Smooth muscle cell (in vitro differentiated cells): ENCODE results near the gene PTPN9. TPM values are rescaled to one million over a fixed set of nuclear protein-coding genes. Genes with fewer than 3 reads are reported as not detected.

Source experiments
- DNase-seq: peaks from one replicate; lab custom pipeline; 2025; ENCODE audit not compliant: unreplicated experiment; lab: John Stamatoyannopoulos, UW
- H2AFZ ChIP-seq: fragments of 200-600 bp; sonication (generic); 2 replicates; pipeline ENCODE4 v1.6.0; 2016; ENCODE audit warnings: antibody characterized with exemption, low read depth, mild to moderate bottlenecking
- H3F3A ChIP-seq: fragments of 200-600 bp; sonication (generic); 2 replicates; pipeline ENCODE4 v1.6.0; 2017; ENCODE audit warnings: antibody characterized with exemption, low read depth
- H3K27ac ChIP-seq: fragments of 200-600 bp; sonication (generic); 2 replicates; pipeline ENCODE4 v1.5.1; 2016; ENCODE audit warnings: low read depth, mild to moderate bottlenecking
- H3K27me3 ChIP-seq: fragments of 200-600 bp; sonication (generic); 2 replicates; pipeline ENCODE4 v1.6.1; 2016; ENCODE audit warnings: low read depth, mild to moderate bottlenecking
- H3K36me3 ChIP-seq: fragments of 200-600 bp; sonication (generic); 2 replicates; pipeline ENCODE4 v1.5.1; 2016; ENCODE audit warnings: low read depth
- H3K4me1 ChIP-seq: fragments of 200-600 bp; sonication (generic); 2 replicates; pipeline ENCODE4 v1.5.1; 2016; ENCODE audit warnings: low read depth
- H3K4me2 ChIP-seq: fragments of 200-600 bp; sonication (generic); 2 replicates; pipeline ENCODE4 v1.6.0; 2016; ENCODE audit warnings: mild to moderate bottlenecking
- H3K4me3 ChIP-seq: fragments of 200-600 bp; sonication (generic); 2 replicates; pipeline ENCODE4 v1.5.1; 2016; ENCODE audit warnings: mild to moderate bottlenecking
- H3K79me2 ChIP-seq: fragments of 200-600 bp; sonication (generic); 2 replicates; pipeline ENCODE4 v1.6.0; 2016; ENCODE audit warnings: low read depth, mild to moderate bottlenecking
- H3K9ac ChIP-seq: fragments of 200-600 bp; sonication (generic); 2 replicates; pipeline ENCODE4 v1.6.0; 2016; ENCODE audit warnings: low read depth
- H3K9me3 ChIP-seq: fragments of 200-600 bp; sonication (generic); replicated peaks from 2 replicates; pipeline ENCODE4 v1.5.1; 2016; ENCODE audit warnings: low read depth
- H4K20me1 ChIP-seq: fragments of 200-600 bp; sonication (generic); 2 replicates; pipeline ENCODE4 v1.6.0; 2016; ENCODE audit warnings: low read depth
- CTCF ChIP-seq: fragments of 200-600 bp; sonication (generic); IDR thresholded peaks from 2 replicates; pipeline ENCODE4 v1.5.1; 2017; ENCODE audit warnings: borderline replicate concordance, mild to moderate bottlenecking, antibody characterized with exemption; ENCODE audit not compliant: insufficient read depth, poor library complexity, severe bottlenecking
- WGBS: methylation state at CpG from one replicate; pipeline ENCODE4 v1.1.7; 2016; ENCODE audit warnings: low lambda C conversion rate; 5-methylcytosine and 5-hydroxymethylcytosine counted together
- polyA plus RNA-seq: library from polyadenylated mRNA; unstranded; fragments of >200 nt; fragmentation: Nextera tagmentation; extraction: Ambion mirVana; gene quantifications from 2 replicates; pipeline ENCODE4 v1.2.1, GENCODE V29; 2016
- total RNA-seq: library from RNA; depleted of rRNA; stranded (reverse); fragments of >200 nt; gene quantifications from 2 replicates; pipeline ENCODE4 v1.2.3, GENCODE V29; 2014

PTPN9 gene
- total RNA-seq (20.3 and 24.2 TPM in 2 replicates), polyA plus RNA-seq (21.6 and 23.4 TPM in 2 replicates)

GRCh38 chr15:75578948-75579920 is at the start of gene PTPN9:
PTPN9 (minus strand) TSS chr15:75579315; CDS start chr15:75578776, 539 bp downstream.
- Histone ChIP-seq H3K4me3 (peak within 1 kb of the TSS; percentile 99), H3K9me3 (no peaks in the 10 kb centered on the region), H3K4me2 (peak within 1 kb of the TSS; percentile 99), H2AFZ (peak within 1 kb of the TSS; percentile 98), H3K9ac (peak within 1 kb of the TSS; percentile 84), H3F3A (peaks cover 4% of the 10 kb centered on the region), H4K20me1 (peaks cover 27% of the 10 kb centered on the region), H3K36me3 (no peaks in the 10 kb centered on the region), H3K27ac (peak within 1 kb of the TSS; percentile 58), H3K79me2 (peaks cover 40% of the 10 kb centered on the region), H3K4me1 (peaks cover 11% of the 10 kb centered on the region), H3K27me3 (no peaks in the 10 kb centered on the region)
- peak; percentile 73 for DNase-seq
- TF ChIP-seq CTCF, result peak; percentile 53
- WGBS, result 4% methylated on average over 45 of the region's 78 CpGs

- no peaks in the 10 kb centered on the region for H3K9me3 ChIP-seq
- H3K9ac ChIP-seq, result peak within 1 kb of the TSS; percentile 67
- H3K4me1 ChIP-seq, result peaks cover 8% of the 10 kb centered on the region
- no peaks in the 10 kb centered on the region for H3K27me3 ChIP-seq
- no peaks in the 10 kb centered on the region for H4K20me1 ChIP-seq
- peak; percentile 66 for DNase-seq
- peak within 1 kb of the TSS; percentile 89 for H3K4me2 ChIP-seq
- H3F3A ChIP-seq, result peaks cover 22% of the 10 kb centered on the region
- no peaks in the 10 kb centered on the region for H3K36me3 ChIP-seq
- no peaks in the 10 kb centered on the region for H3K79me2 ChIP-seq
- peak within 1 kb of the TSS; percentile 97 for H2AFZ ChIP-seq
- WGBS, result 2% methylated on average over 46 of the region's 47 CpGs
- H3K4me3 ChIP-seq, result peak within 1 kb of the TSS; percentile 93
- TF ChIP-seq CTCF, result no peak
- H3K27ac ChIP-seq, result peak within 1 kb of the TSS; percentile 77
Measured at GRCh38 chr15:75625542-75626347, 46.6 kb upstream of the PTPN9 start, which contains the start of gene SNUPN. SNUPN (minus strand) TSS chr15:75625725; CDS start chr15:75621051, 4,674 bp downstream.

GRCh38 chr15:75622505-75622904 is 43.4 kb upstream of the PTPN9 start:
- no peak for TF ChIP-seq CTCF
- Histone ChIP-seq H3F3A (peaks cover 26% of the 10 kb centered on the region), H3K4me1 (peaks cover 8% of the 10 kb centered on the region), H3K4me3 (no peak overlapping the region), H3K36me3 (peaks cover 5% of the 10 kb centered on the region), H3K4me2 (no peak overlapping the region), H3K27me3 (no peaks in the 10 kb centered on the region), H2AFZ (no peak overlapping the region), H4K20me1 (no peaks in the 10 kb centered on the region), H3K79me2 (peaks cover 9% of the 10 kb centered on the region), H3K9me3 (no peaks in the 10 kb centered on the region), H3K27ac (peak overlapping the region; percentile 36), H3K9ac (no peak overlapping the region)
- no peak for DNase-seq
- 98% methylated on average over 2 of the region's 2 CpGs for WGBS
